Measurements from ENCODE around the gene CST1. TPM values are rescaled to one million over a fixed set of nuclear protein-coding genes. Genes with fewer than 3 reads are reported as not detected.
"Not testable (repeated sequence)": the region's sequence is repeated elsewhere in the genome, so short reads cannot be mapped to it uniquely, and the experiment has no call there.

Gene CST1
- total RNA-seq, 1 donor, result not detected

GRCh38 chr20:23765578-23765977, 14.8 kb upstream of the CST1 start:
- no peaks in the 10 kb centered on the region for H3K27me3 ChIP-seq (ENCODE audit: insufficient read depth, low read length)
- DNase-seq (ENCODE audit: insufficient read length, low spot score, missing footprints), result no peak
- H3K4me1 ChIP-seq (ENCODE audit: insufficient read depth, low read length), result no peaks in the 10 kb centered on the region
- no peak overlapping the region for H3K4me2 ChIP-seq (ENCODE audit: insufficient read depth, low read length)
- H3K4me3 ChIP-seq (ENCODE audit: insufficient read depth, low read length), result no peak overlapping the region
- H2AFZ ChIP-seq (ENCODE audit: low read length), result no peak overlapping the region
- H3K9me3 ChIP-seq (ENCODE audit: low read depth, low read length), result no peaks in the 10 kb centered on the region
- H3K79me2 ChIP-seq (ENCODE audit: insufficient read depth, low read length), result no peaks in the 10 kb centered on the region
- no peaks in the 10 kb centered on the region for H3K36me3 ChIP-seq (ENCODE audit: insufficient read depth, low read length)
- no peaks in the 10 kb centered on the region for H4K20me1 ChIP-seq (ENCODE audit: insufficient read depth, low read length)
- no peak overlapping the region for H3K27ac ChIP-seq (ENCODE audit: low read depth, low read length)
- no peak for TF ChIP-seq CTCF (IDR thresholded peaks at IDR 0.05; ENCODE audit: extremely low read depth, low read depth, low read length)

GRCh38 chr20:23764630-23765029, 13.9 kb upstream of the CST1 start:
- not testable (repeated sequence) for H3K4me1 ChIP-seq (ENCODE audit: insufficient read depth, low read length); H3K36me3 ChIP-seq (ENCODE audit: insufficient read depth, low read length); H3K27ac ChIP-seq (ENCODE audit: low read depth, low read length); H3K27me3 ChIP-seq (ENCODE audit: insufficient read depth, low read length); H3K4me2 ChIP-seq (ENCODE audit: insufficient read depth, low read length); H3K4me3 ChIP-seq (ENCODE audit: insufficient read depth, low read length); H3K79me2 ChIP-seq (ENCODE audit: insufficient read depth, low read length); H3K9me3 ChIP-seq (ENCODE audit: low read depth, low read length); H2AFZ ChIP-seq (ENCODE audit: low read length); DNase-seq (ENCODE audit: insufficient read length, low spot score, missing footprints); H4K20me1 ChIP-seq (ENCODE audit: insufficient read depth, low read length)

GRCh38 chr20:23763345-23763744, 12.6 kb upstream of the CST1 start:
- Histone ChIP-seq H2AFZ (ENCODE audit: low read length) (no peak overlapping the region), H3K36me3 (ENCODE audit: insufficient read depth, low read length) (no peaks in the 10 kb centered on the region), H3K9me3 (ENCODE audit: low read depth, low read length) (no peaks in the 10 kb centered on the region), H3K4me2 (ENCODE audit: insufficient read depth, low read length) (no peak overlapping the region), H3K4me1 (ENCODE audit: insufficient read depth, low read length) (no peaks in the 10 kb centered on the region), H3K4me3 (ENCODE audit: insufficient read depth, low read length) (no peak overlapping the region), H4K20me1 (ENCODE audit: insufficient read depth, low read length) (no peaks in the 10 kb centered on the region), H3K27ac (ENCODE audit: low read depth, low read length) (no peak overlapping the region), H3K27me3 (ENCODE audit: insufficient read depth, low read length) (no peaks in the 10 kb centered on the region), H3K79me2 (ENCODE audit: insufficient read depth, low read length) (no peaks in the 10 kb centered on the region)
- TF ChIP-seq CTCF (IDR thresholded peaks at IDR 0.05; ENCODE audit: extremely low read depth, low read depth, low read length), result no peak
- no peak for DNase-seq (ENCODE audit: insufficient read length, low spot score, missing footprints)

- H3K4me3 ChIP-seq (ENCODE audit: insufficient read depth, low read length), result no peak overlapping the region
- H3K27me3 ChIP-seq (ENCODE audit: insufficient read depth, low read length), result no peaks in the 10 kb centered on the region
- no peak for DNase-seq (ENCODE audit: insufficient read length, low spot score, missing footprints)
These were observed 8.7 kb upstream of the CST1 start for GRCh38 chr20:23759306-23759940.

GRCh38 chr20:23756792-23757191, 6.1 kb upstream of the CST1 start:
- H3K4me3 ChIP-seq (ENCODE audit: insufficient read depth, low read length); H3K27ac ChIP-seq (ENCODE audit: low read depth, low read length); H3K79me2 ChIP-seq (ENCODE audit: insufficient read depth, low read length); H3K9me3 ChIP-seq (ENCODE audit: low read depth, low read length); H3K36me3 ChIP-seq (ENCODE audit: insufficient read depth, low read length); H4K20me1 ChIP-seq (ENCODE audit: insufficient read depth, low read length); H3K4me2 ChIP-seq (ENCODE audit: insufficient read depth, low read length); H2AFZ ChIP-seq (ENCODE audit: low read length); DNase-seq (ENCODE audit: insufficient read length, low spot score, missing footprints); H3K27me3 ChIP-seq (ENCODE audit: insufficient read depth, low read length): not testable (repeated sequence)
- peaks cover 13% of the 10 kb centered on the region for H3K4me1 ChIP-seq (ENCODE audit: insufficient read depth, low read length)

More at GRCh38 chr20:23759306-23759940, 8.7 kb upstream of the CST1 start:
- H3K4me2 ChIP-seq (ENCODE audit: insufficient read depth, low read length), result no peak overlapping the region
- no peak overlapping the region for H3K27ac ChIP-seq (ENCODE audit: low read depth, low read length)
- H3K4me1 ChIP-seq (ENCODE audit: insufficient read depth, low read length), result peaks cover 12% of the 10 kb centered on the region
- no peaks in the 10 kb centered on the region for H3K36me3 ChIP-seq (ENCODE audit: insufficient read depth, low read length)
- H3K9me3 ChIP-seq (ENCODE audit: low read depth, low read length), result no peaks in the 10 kb centered on the region
- no peaks in the 10 kb centered on the region for H4K20me1 ChIP-seq (ENCODE audit: insufficient read depth, low read length)
- TF ChIP-seq CTCF (IDR thresholded peaks at IDR 0.05; ENCODE audit: extremely low read depth, low read depth, low read length), result no peak
- H2AFZ ChIP-seq (ENCODE audit: low read length), result no peak overlapping the region
- no peaks in the 10 kb centered on the region for H3K79me2 ChIP-seq (ENCODE audit: insufficient read depth, low read length)

GRCh38 chr20:23755131-23755611, 4.4 kb upstream of the CST1 start:
- Histone ChIP-seq H3K4me1 (ENCODE audit: insufficient read depth, low read length) (peaks cover 13% of the 10 kb centered on the region), H3K4me2 (ENCODE audit: insufficient read depth, low read length) (peak overlapping the region; percentile 23), H3K27ac (ENCODE audit: low read depth, low read length) (peak overlapping the region; percentile 23), H2AFZ (ENCODE audit: low read length) (peak overlapping the region; percentile 41), H3K4me3 (ENCODE audit: insufficient read depth, low read length) (peak overlapping the region; percentile 22)
- H3K79me2 ChIP-seq (ENCODE audit: insufficient read depth, low read length); H3K36me3 ChIP-seq (ENCODE audit: insufficient read depth, low read length); H4K20me1 ChIP-seq (ENCODE audit: insufficient read depth, low read length); H3K27me3 ChIP-seq (ENCODE audit: insufficient read depth, low read length); H3K9me3 ChIP-seq (ENCODE audit: low read depth, low read length): not testable (repeated sequence)
- peak; percentile 66 for DNase-seq (ENCODE audit: insufficient read length, low spot score, missing footprints)
